HEK293 (cell line): ENCODE results near the gene RRP1B.

Experiments
- CTCF ChIP-seq: fragments of 450-650 bp; formaldehyde crosslinking; IDR thresholded peaks from 2 replicates; pipeline ENCODE4 v1.5.1; 2016; ENCODE audit warnings: missing biosample characterization, missing genetic modification characterization
- KLF10 ChIP-seq: fragments of 450-650 bp; IDR thresholded peaks from 2 replicates; pipeline ENCODE4 v1.5.1; 2018; ENCODE audit warnings: missing biosample characterization, mild to moderate bottlenecking, missing genetic modification characterization

- no peak for TF ChIP-seq CTCF
- no peak for TF ChIP-seq KLF10 (tag by site-specific recombination)
These were observed 45.4 kb upstream of the RRP1B start for GRCh38 chr21:43613755-43614638.
